Testis (tissue), 2 donors: ENCODE measurements around the gene TULP1.

Experiments
- CTCF ChIP-seq, 3 experiments: fragments of 450-650 bp in 2 of 3; fragments of 200-600 bp in 1 of 3; sonication (generic) in 1 of 3; IDR thresholded peaks; one replicate each; pipeline ENCODE4 v1.5.1; 2016 to 2019; ENCODE audit warnings: antibody characterized with exemption in 3 of 3, mild to moderate bottlenecking in 2 of 3, moderate library complexity in 1 of 3
- POLR2A ChIP-seq: fragments of 450-650 bp; IDR thresholded peaks from one replicate; pipeline ENCODE4 v1.6.1; 2017; ENCODE audit warnings: antibody characterized with exemption, mild to moderate bottlenecking, moderate library complexity

GRCh38 chr6:35476004-35476403 is 36.7 kb downstream of the TULP1 start:
- no peak for TF ChIP-seq CTCF (IDR thresholded peaks at IDR 0.05)
- TF ChIP-seq POLR2A = no peak
